Muscle layer of colon (tissue), 2 donors: Measurements from ENCODE around the gene MAK.
"Not testable (repeated sequence)": the region's sequence is repeated elsewhere in the genome, so short reads cannot be mapped to it uniquely, and the experiment has no call there.

Source experiments
- H3K27ac ChIP-seq: one replicate; pipeline ENCODE4 v1.7.0; 2013; ENCODE audit warnings: low read depth, mild to moderate bottlenecking, low read length, moderate library complexity
- H3K27me3 ChIP-seq, 2 donors: one replicate each; pipeline ENCODE4 v1.7.0; 2013; ENCODE audit warnings: low read length in 2 of 2, mild to moderate bottlenecking in 2 of 2; ENCODE audit not compliant: insufficient read depth in 2 of 2, control insufficient read depth in 1 of 2
- H3K36me3 ChIP-seq: one replicate; pipeline ENCODE4 v1.7.0; 2013; ENCODE audit warnings: mild to moderate bottlenecking, low read length; ENCODE audit not compliant: insufficient read depth
- H3K4me1 ChIP-seq: one replicate; pipeline ENCODE4 v1.7.0; 2013; ENCODE audit warnings: mild to moderate bottlenecking, low read length; ENCODE audit not compliant: insufficient read depth
- H3K4me3 ChIP-seq, 2 donors: one replicate each; pipeline ENCODE4 v1.7.0; 2013; ENCODE audit warnings: low read length in 2 of 2, low read depth in 1 of 2, mild to moderate bottlenecking in 1 of 2, moderate library complexity in 1 of 2
- H3K9ac ChIP-seq: one replicate; pipeline ENCODE4 v1.7.0; 2013; ENCODE audit warnings: low read length
- H3K9me3 ChIP-seq: one replicate; pipeline ENCODE4 v1.7.0; 2013; ENCODE audit warnings: mild to moderate bottlenecking, low read length
- donor health status: abdominal sarcoma.
- donor health status: Adenocarcinoma of cecum.

MAK gene

GRCh38 chr6:10771371-10771894 lies 66.9 kb downstream of the MAK start:
- Histone ChIP-seq H3K4me1 (no peaks in the 10 kb centered on the region), H3K27me3 (no peaks in the 10 kb centered on the region), H3K9me3 (no peaks in the 10 kb centered on the region), H3K4me3 (no peak overlapping the region), H3K36me3 (peaks cover 14% of the 10 kb centered on the region), H3K27ac (no peak overlapping the region), H3K9ac (no peak overlapping the region)

- Histone ChIP-seq H3K4me3 (no peak overlapping the region), H3K36me3 (peaks cover 6% of the 10 kb centered on the region), H3K27me3 (no peaks in the 10 kb centered on the region), H3K4me1 (no peaks in the 10 kb centered on the region), H3K27ac (no peak overlapping the region), H3K9me3 (no peaks in the 10 kb centered on the region), H3K9ac (no peak overlapping the region)
Measured at GRCh38 chr6:10769419-10769818, 68.9 kb downstream of the MAK start.

GRCh38 chr6:10763006-10763405 lies 75.3 kb downstream of the MAK start:
- Histone ChIP-seq H3K9me3 (no peaks in the 10 kb centered on the region), H3K4me3 (no peak overlapping the region), H3K27me3 (no peaks in the 10 kb centered on the region), H3K27ac (no peak overlapping the region), H3K4me1 (peaks cover 5% of the 10 kb centered on the region), H3K36me3 (no peaks in the 10 kb centered on the region), H3K9ac (no peak overlapping the region)

- Histone ChIP-seq H3K4me3 (no peak overlapping the region), H3K4me1 (peaks cover 5% of the 10 kb centered on the region), H3K27me3 (no peaks in the 10 kb centered on the region), H3K9ac (no peak overlapping the region), H3K9me3 (no peaks in the 10 kb centered on the region), H3K36me3 (peaks cover 10% of the 10 kb centered on the region), H3K27ac (no peak overlapping the region)
Measured at GRCh38 chr6:10759884-10760329, 78.4 kb downstream of the MAK start.

GRCh38 chr6:10759312-10759839 lies 79.0 kb downstream of the MAK start:
- no peak overlapping the region for H3K9ac ChIP-seq
- no peaks in the 10 kb centered on the region for H3K9me3 ChIP-seq
- H3K4me3 ChIP-seq = no peak overlapping the region
- no peaks in the 10 kb centered on the region for H3K27me3 ChIP-seq
- no peak overlapping the region for H3K27ac ChIP-seq
- H3K36me3 ChIP-seq = peaks cover 14% of the 10 kb centered on the region
- H3K4me1 ChIP-seq = peaks cover 5% of the 10 kb centered on the region

- H3K27me3 ChIP-seq = no peaks in the 10 kb centered on the region
- peaks cover 35% of the 10 kb centered on the region for H3K36me3 ChIP-seq
- H3K4me1 ChIP-seq = peaks cover 5% of the 10 kb centered on the region
- no peak overlapping the region for H3K9ac ChIP-seq
- H3K4me3 ChIP-seq = no peak overlapping the region
- no peak overlapping the region for H3K27ac ChIP-seq
- no peaks in the 10 kb centered on the region for H3K9me3 ChIP-seq
Measured at GRCh38 chr6:10756085-10756484, 82.3 kb downstream of the MAK start.

GRCh38 chr6:10751757-10752156 lies 86.6 kb downstream of the MAK start:
- peaks cover 24% of the 10 kb centered on the region for H3K4me1 ChIP-seq
- H3K9ac ChIP-seq, H3K9me3 ChIP-seq, H3K27ac ChIP-seq, H3K27me3 ChIP-seq, H3K4me3 ChIP-seq: not testable (repeated sequence)
- H3K36me3 ChIP-seq = peaks cover 41% of the 10 kb centered on the region

- H3K4me3 ChIP-seq, H3K9me3 ChIP-seq, H3K27ac ChIP-seq, H3K9ac ChIP-seq, H3K27me3 ChIP-seq: not testable (repeated sequence)
- Histone ChIP-seq H3K36me3 (peaks cover 41% of the 10 kb centered on the region), H3K4me1 (peaks cover 26% of the 10 kb centered on the region)
Measured at GRCh38 chr6:10750568-10750967, 87.8 kb downstream of the MAK start.

- H3K9me3 ChIP-seq = no peaks in the 10 kb centered on the region
- no peak overlapping the region for H3K4me3 ChIP-seq
- no peaks in the 10 kb centered on the region for H3K27me3 ChIP-seq
- H3K9ac ChIP-seq = peak overlapping the region; percentile 27
- H3K36me3 ChIP-seq = peaks cover 40% of the 10 kb centered on the region
- H3K4me1 ChIP-seq = peaks cover 26% of the 10 kb centered on the region
- no peak overlapping the region for H3K27ac ChIP-seq
Measured at GRCh38 chr6:10749734-10750133, 88.6 kb downstream of the MAK start.

- H3K4me3 ChIP-seq = peak within 1 kb of the TSS; percentile 70 to 96
- no peaks in the 10 kb centered on the region for H3K27me3 ChIP-seq
- peaks cover 26% of the 10 kb centered on the region for H3K4me1 ChIP-seq
- H3K27ac ChIP-seq = peak within 1 kb of the TSS; percentile 80
- H3K9me3 ChIP-seq = no peaks in the 10 kb centered on the region
- peak within 1 kb of the TSS; percentile 29 for H3K9ac ChIP-seq
- H3K36me3 ChIP-seq = peaks cover 23% of the 10 kb centered on the region
Measured at GRCh38 chr6:10747251-10747972, 90.9 kb downstream of the MAK start, which contains the start of gene TMEM14B. Gene TMEM14B, plus strand, starts transcription at chr6:10747805. Its CDS starts 1,441 bp downstream, at chr6:10749246.

- Histone ChIP-seq H3K4me3 (peak overlapping the region; percentile 70 to 96), H3K4me1 (peaks cover 26% of the 10 kb centered on the region), H3K27ac (peak overlapping the region; percentile 80), H3K9me3 (no peaks in the 10 kb centered on the region), H3K36me3 (peaks cover 23% of the 10 kb centered on the region), H3K9ac (peak overlapping the region; percentile 28), H3K27me3 (no peaks in the 10 kb centered on the region)
Measured at GRCh38 chr6:10746915-10747250, 91.5 kb downstream of the MAK start.

GRCh38 chr6:10745116-10745515 lies 93.2 kb downstream of the MAK start:
- peaks cover 26% of the 10 kb centered on the region for H3K4me1 ChIP-seq
- H3K9me3 ChIP-seq = no peaks in the 10 kb centered on the region
- H3K27me3 ChIP-seq = no peaks in the 10 kb centered on the region
- peaks cover 14% of the 10 kb centered on the region for H3K36me3 ChIP-seq
- H3K27ac ChIP-seq = no peak overlapping the region
- H3K4me3 ChIP-seq = no peak overlapping the region
- H3K9ac ChIP-seq = no peak overlapping the region
